ENCODE results near the gene LRRC37B. TPM values are rescaled to one million over a fixed set of nuclear protein-coding genes. Genes with fewer than 3 reads are reported as not detected.
A peak's percentile ranks its signal among the peaks of the same experiment; 100 is the strongest.
"Not testable (repeated sequence)": the region's sequence is repeated elsewhere in the genome, so short reads cannot be mapped to it uniquely, and the experiment has no call there.

The LRRC37B gene
- total RNA-seq, 1 experiment from 2014 or later, result 12.9 TPM

DNA sequence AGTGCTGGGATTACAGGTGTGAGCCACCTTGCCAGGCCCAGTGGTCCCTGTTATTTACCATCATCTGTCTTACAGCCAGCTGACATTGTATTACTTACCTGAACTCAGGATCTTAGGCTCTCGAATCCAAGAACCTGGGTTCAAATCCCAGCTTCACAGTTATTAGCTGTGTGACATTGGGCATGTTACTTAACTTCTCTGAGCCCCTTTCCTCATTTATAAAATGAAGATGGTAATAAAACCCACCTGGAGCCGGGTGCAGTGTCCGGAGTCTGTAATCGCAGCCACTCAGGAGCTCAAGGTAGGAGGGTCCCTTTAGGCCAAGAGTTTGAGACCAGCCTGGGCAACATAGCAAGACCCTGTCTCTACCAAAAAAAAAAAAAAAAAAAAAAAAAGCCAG, 79.7 kb downstream of the LRRC37B start:
- H3K4me3 Mint-ChIP-seq (ENCODE audit: low read depth, unreplicated experiment); H3K27me3 Mint-ChIP-seq (ENCODE audit: unreplicated experiment); H3K27ac Mint-ChIP-seq (ENCODE audit: unreplicated experiment); DNase-seq; H3K4me1 Mint-ChIP-seq (ENCODE audit: low read depth, unreplicated experiment); intact Hi-C loops (cut with micrococcal nuclease; ENCODE audit: unreplicated experiment); H3K36me3 Mint-ChIP-seq (ENCODE audit: insufficient read depth, unreplicated experiment); BruUV-seq (replicated peaks); H3K9me3 Mint-ChIP-seq (ENCODE audit: low read depth, unreplicated experiment); CTCF ChIA-PET: not testable (repeated sequence)

DNA sequence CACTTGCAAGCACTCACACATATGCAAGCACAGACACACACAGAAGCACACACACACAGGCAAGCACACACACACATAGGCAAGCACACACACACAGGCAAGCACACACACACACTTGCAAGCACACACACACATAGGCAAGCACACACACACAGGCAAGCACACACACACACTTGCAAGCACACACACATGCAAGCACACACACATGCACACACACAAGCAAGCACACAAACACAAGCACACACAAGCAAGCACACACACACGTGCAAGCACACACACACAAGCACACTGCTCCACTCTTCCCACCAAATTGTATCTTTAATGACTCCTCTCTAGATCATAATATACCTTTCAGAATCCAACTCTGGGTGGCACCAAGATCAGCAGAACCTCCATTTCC, 84.9 kb downstream of the LRRC37B start:
- intact Hi-C loops (cut with micrococcal nuclease; ENCODE audit: unreplicated experiment); H3K4me3 Mint-ChIP-seq (ENCODE audit: low read depth, unreplicated experiment); H3K4me1 Mint-ChIP-seq (ENCODE audit: low read depth, unreplicated experiment); H3K27me3 Mint-ChIP-seq (ENCODE audit: unreplicated experiment); DNase-seq; BruUV-seq (replicated peaks); H3K27ac Mint-ChIP-seq (ENCODE audit: unreplicated experiment); H3K9me3 Mint-ChIP-seq (ENCODE audit: low read depth, unreplicated experiment); CTCF ChIA-PET; H3K36me3 Mint-ChIP-seq (ENCODE audit: insufficient read depth, unreplicated experiment): not testable (repeated sequence)

DNA sequence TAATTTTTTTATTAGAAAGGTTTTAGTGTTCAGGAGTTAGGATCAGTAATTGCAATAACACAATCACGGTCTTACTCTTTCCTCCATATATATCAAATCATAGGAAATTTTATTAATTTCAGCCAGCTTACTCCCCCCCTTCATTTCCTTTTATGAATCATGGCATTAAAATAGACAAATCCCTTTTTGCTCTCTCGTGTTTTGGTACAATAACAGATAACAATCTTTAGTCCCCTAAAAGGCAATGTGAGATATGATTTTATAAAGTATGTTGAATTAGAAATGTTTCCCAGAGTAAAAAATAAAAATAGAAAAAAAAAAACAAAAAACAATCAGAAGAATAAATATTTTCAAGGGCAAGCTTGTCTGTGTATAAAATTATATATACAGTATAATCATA, 92.5 kb downstream of the LRRC37B start:
- H3K4me1 Mint-ChIP-seq (ENCODE audit: low read depth, unreplicated experiment), result peaks cover 19% of the 10 kb centered on the region
- H3K27ac Mint-ChIP-seq (ENCODE audit: unreplicated experiment), result no peak overlapping the region
- no peak for DNase-seq
- no peaks in the 10 kb centered on the region for H3K36me3 Mint-ChIP-seq (ENCODE audit: insufficient read depth, unreplicated experiment)
- intact Hi-C loops (cut with micrococcal nuclease; ENCODE audit: unreplicated experiment), result no loop called here
- CTCF ChIA-PET, result no interaction called here
- TF ChIP-seq, protein P1, sequence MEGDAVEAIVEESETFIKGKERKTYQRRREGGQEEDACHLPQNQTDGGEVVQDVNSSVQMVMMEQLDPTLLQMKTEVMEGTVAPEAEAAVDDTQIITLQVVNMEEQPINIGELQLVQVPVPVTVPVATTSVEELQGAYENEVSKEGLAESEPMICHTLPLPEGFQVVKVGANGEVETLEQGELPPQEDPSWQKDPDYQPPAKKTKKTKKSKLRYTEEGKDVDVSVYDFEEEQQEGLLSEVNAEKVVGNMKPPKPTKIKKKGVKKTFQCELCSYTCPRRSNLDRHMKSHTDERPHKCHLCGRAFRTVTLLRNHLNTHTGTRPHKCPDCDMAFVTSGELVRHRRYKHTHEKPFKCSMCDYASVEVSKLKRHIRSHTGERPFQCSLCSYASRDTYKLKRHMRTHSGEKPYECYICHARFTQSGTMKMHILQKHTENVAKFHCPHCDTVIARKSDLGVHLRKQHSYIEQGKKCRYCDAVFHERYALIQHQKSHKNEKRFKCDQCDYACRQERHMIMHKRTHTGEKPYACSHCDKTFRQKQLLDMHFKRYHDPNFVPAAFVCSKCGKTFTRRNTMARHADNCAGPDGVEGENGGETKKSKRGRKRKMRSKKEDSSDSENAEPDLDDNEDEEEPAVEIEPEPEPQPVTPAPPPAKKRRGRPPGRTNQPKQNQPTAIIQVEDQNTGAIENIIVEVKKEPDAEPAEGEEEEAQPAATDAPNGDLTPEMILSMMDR (IDR thresholded peaks at IDR 0.05; ENCODE audit: unreplicated experiment), result no peak
- no peaks in the 10 kb centered on the region for H3K27me3 Mint-ChIP-seq (ENCODE audit: unreplicated experiment)
- BruUV-seq (replicated peaks), result no TSS peak
- no peaks in the 10 kb centered on the region for H3K9me3 Mint-ChIP-seq (ENCODE audit: low read depth, unreplicated experiment)
- no peak overlapping the region for H3K4me3 Mint-ChIP-seq (ENCODE audit: low read depth, unreplicated experiment)

DNA sequence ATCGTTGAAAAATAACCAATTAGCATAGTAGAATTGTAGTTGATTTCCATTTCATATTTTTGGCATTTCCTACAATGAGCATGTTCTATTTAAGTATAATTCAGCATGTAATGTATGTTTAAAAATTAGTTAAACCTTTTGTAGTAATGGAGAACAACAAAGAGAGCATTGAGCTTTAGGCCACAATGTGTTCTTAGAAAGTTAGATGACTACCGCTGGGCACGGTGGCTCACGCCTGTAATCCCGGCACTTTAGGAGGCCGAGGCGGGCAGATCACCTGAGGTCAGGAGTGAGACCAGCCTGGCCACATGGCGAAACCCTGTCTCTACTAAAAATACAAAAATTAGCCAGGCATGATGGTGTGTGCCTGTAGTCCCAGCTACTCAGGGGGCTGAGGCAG, 93.1 kb downstream of the LRRC37B start:
- CTCF ChIA-PET; H3K27me3 Mint-ChIP-seq (ENCODE audit: unreplicated experiment); intact Hi-C loops (cut with micrococcal nuclease; ENCODE audit: unreplicated experiment); H3K4me3 Mint-ChIP-seq (ENCODE audit: low read depth, unreplicated experiment); H3K9me3 Mint-ChIP-seq (ENCODE audit: low read depth, unreplicated experiment); H3K36me3 Mint-ChIP-seq (ENCODE audit: insufficient read depth, unreplicated experiment); H3K27ac Mint-ChIP-seq (ENCODE audit: unreplicated experiment); DNase-seq; BruUV-seq (replicated peaks): not testable (repeated sequence)
- peaks cover 19% of the 10 kb centered on the region for H3K4me1 Mint-ChIP-seq (ENCODE audit: low read depth, unreplicated experiment)

DNA sequence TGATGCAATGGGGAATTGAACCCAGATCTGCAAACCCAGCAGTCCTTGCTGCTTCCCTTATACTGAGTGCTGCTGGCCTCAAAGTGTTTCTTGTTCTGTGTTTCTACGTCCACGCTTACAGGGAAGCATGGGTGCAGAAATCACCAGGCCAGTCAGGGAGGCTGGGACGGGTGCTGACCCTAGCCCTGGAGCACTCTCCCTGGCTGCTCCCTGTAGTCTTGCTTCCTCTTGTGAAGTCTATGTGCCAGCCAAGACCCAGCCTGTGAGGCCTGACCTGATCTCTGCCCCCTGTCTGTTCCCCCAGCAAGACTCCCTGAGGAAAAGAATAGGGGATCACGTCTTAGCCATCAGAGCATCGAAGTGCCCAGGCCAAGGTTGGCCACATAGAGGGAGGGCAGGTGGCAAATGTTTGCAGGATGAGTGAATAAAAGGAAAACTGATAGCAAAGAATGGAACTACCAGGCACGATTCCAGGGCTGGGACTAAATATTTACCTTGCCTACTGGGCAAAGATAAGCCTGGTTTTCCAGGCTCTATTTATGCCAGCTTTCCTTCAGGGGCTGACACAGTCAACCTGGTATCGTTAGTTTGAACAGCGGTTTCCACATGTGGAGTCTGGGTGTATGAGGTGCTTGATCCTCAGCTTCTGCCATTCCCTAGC, 93.9 kb downstream of the LRRC37B start:
- no TSS peak for BruUV-seq (replicated peaks)
- Mint-ChIP-seq H3K36me3 (ENCODE audit: insufficient read depth, unreplicated experiment) (no peaks in the 10 kb centered on the region), H3K4me3 (ENCODE audit: low read depth, unreplicated experiment) (no peak overlapping the region), H3K4me1 (ENCODE audit: low read depth, unreplicated experiment) (peaks cover 19% of the 10 kb centered on the region), H3K27ac (ENCODE audit: unreplicated experiment) (no peak overlapping the region), H3K9me3 (ENCODE audit: low read depth, unreplicated experiment) (no peaks in the 10 kb centered on the region), H3K27me3 (ENCODE audit: unreplicated experiment) (no peaks in the 10 kb centered on the region)
- TF ChIP-seq, protein P1 (IDR thresholded peaks at IDR 0.05; ENCODE audit: unreplicated experiment), result no peak
- DNase-seq, result peak; percentile 24
- intact Hi-C loops (cut with micrococcal nuclease; ENCODE audit: unreplicated experiment), result no loop called here
- CTCF ChIA-PET, result interaction anchor here (0.7 kb wide), 1 partner anchor 262 kb away, joined by 6 read pairs; no protein-coding TSS in a partner anchor

DNA sequence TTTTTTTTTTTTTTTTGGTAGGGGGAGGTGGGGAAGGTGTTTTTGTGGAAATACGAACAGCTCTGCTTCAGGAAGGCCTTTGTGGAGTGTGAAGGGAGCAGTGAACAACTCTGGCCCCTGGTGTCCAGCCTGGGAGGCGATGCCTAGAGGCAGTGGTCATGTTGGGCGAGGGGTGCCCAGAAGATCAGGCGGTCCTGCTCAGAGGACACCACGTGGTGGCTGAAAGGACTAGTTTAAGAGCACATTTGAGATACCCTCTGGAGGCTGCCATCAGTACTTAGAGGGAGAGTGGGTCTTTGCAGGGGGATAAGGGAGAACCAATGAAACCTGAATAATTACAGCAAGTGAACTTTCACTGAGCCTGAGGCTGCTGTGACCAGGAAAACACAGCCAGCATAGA, 95.0 kb downstream of the LRRC37B start:
- no peak for DNase-seq
- TF ChIP-seq, protein P1 (IDR thresholded peaks at IDR 0.05; ENCODE audit: unreplicated experiment), result no peak
- Mint-ChIP-seq H3K27ac (ENCODE audit: unreplicated experiment) (no peak overlapping the region), H3K4me3 (ENCODE audit: low read depth, unreplicated experiment) (no peak overlapping the region), H3K4me1 (ENCODE audit: low read depth, unreplicated experiment) (peaks cover 19% of the 10 kb centered on the region), H3K9me3 (ENCODE audit: low read depth, unreplicated experiment) (no peaks in the 10 kb centered on the region), H3K36me3 (ENCODE audit: insufficient read depth, unreplicated experiment) (no peaks in the 10 kb centered on the region), H3K27me3 (ENCODE audit: unreplicated experiment) (no peaks in the 10 kb centered on the region)
- BruUV-seq (replicated peaks), result no TSS peak
- intact Hi-C loops (cut with micrococcal nuclease; ENCODE audit: unreplicated experiment), result no loop called here
- CTCF ChIA-PET, result no interaction called here
